ENCODE measurements around the gene SLC37A3. TPM values are rescaled to one million over a fixed set of nuclear protein-coding genes. Genes with fewer than 3 reads are reported as not detected.

The SLC37A3 gene
- total and polyA plus RNA-seq, 8 donors = 36.2 to 58.5 (median 51.2) TPM

GRCh38 chr7:140440593-140440992 is 42.3 kb upstream of the SLC37A3 start:
- no peak for TF ChIP-seq CTCF (IDR thresholded peaks at IDR 0.05)
- Histone ChIP-seq H3K9me3 (no peaks in the 10 kb centered on the region), H3K27me3 (peaks cover 0 to 4% of the 10 kb centered on the region in 2 donors), H3K4me1 (no peaks in the 10 kb centered on the region), H3K36me3 (no peaks in the 10 kb centered on the region), H3K4me3 (no peak overlapping the region), H3K27ac (no peak overlapping the region)
- DNase-seq (no peak), ATAC-seq (no peak)
- intact Hi-C loops (cut with DNase I) = no loop called here

GRCh38 chr7:140439359-140439758 is 41.0 kb upstream of the SLC37A3 start:
- H3K27ac ChIP-seq = no peak overlapping the region
- DNase-seq (no peak), ATAC-seq (no peak)
- H3K4me1 ChIP-seq = no peaks in the 10 kb centered on the region
- peaks cover 0 to 13% of the 10 kb centered on the region in 2 donors for H3K27me3 ChIP-seq
- H3K9me3 ChIP-seq = no peaks in the 10 kb centered on the region
- no peak for TF ChIP-seq CTCF (IDR thresholded peaks at IDR 0.05)
- intact Hi-C loops (cut with DNase I) = no loop called here
- H3K4me3 ChIP-seq = no peak overlapping the region
- H3K36me3 ChIP-seq = no peaks in the 10 kb centered on the region

GRCh38 chr7:140435252-140435895 is 37.0 kb upstream of the SLC37A3 start:
- DNase-seq = no peak
- H3K4me3 ChIP-seq = peak overlapping the region in 1 of 2 donors; percentile 3
- no peak for TF ChIP-seq CTCF (IDR thresholded peaks at IDR 0.05)

GRCh38 chr7:140433396-140433795 is 35.1 kb upstream of the SLC37A3 start:
- Histone ChIP-seq H3K4me1 (no peaks in the 10 kb centered on the region), H3K27me3 (peaks cover 0 to 13% of the 10 kb centered on the region in 2 donors), H3K27ac (no peak overlapping the region), H3K9me3 (no peaks in the 10 kb centered on the region), H3K36me3 (no peaks in the 10 kb centered on the region), H3K4me3 (no peak overlapping the region)
- no peak for ATAC-seq
- no peak for DNase-seq
- intact Hi-C loops (cut with DNase I) = no loop called here
- no peak for TF ChIP-seq CTCF (IDR thresholded peaks at IDR 0.05)

More at GRCh38 chr7:140435252-140435895, 37.0 kb upstream of the SLC37A3 start:
- peak; percentile 48 for ATAC-seq
- H3K27ac ChIP-seq = no peak overlapping the region
- peaks cover 0 to 13% of the 10 kb centered on the region in 2 donors for H3K27me3 ChIP-seq
- H3K36me3 ChIP-seq = no peaks in the 10 kb centered on the region
- intact Hi-C loops (cut with DNase I) = no loop called here
- no peaks in the 10 kb centered on the region for H3K9me3 ChIP-seq
- no peaks in the 10 kb centered on the region for H3K4me1 ChIP-seq

DNA sequence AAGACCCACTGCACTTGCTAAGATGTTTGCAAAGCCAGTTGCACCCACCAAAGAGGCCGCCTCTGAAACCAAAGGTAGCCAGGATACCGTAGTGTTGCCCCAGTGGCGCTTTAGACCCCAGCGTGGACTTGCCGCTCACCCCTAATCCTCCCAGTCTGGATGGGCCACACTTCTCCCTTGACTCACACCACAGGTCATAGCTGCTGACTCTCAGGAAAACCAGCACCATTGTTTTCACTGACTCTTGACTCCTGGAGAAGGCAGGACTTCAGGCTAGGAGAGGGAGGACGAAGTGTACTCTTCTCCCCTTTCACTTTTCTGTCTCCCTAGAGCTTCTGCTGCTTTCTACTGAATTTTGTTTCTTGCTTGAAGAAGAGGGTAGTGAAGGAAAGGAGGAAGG is 27.8 kb upstream of the SLC37A3 start:
- TF ChIP-seq CTCF (IDR thresholded peaks at IDR 0.05) = no peak
- DNase-seq (no peak), ATAC-seq (no peak)
- Histone ChIP-seq H3K27ac (no peak overlapping the region), H3K4me1 (no peaks in the 10 kb centered on the region), H3K4me3 (no peak overlapping the region), H3K36me3 (no peaks in the 10 kb centered on the region), H3K27me3 (no peaks in the 10 kb centered on the region), H3K9me3 (no peaks in the 10 kb centered on the region)
- intact Hi-C loops (cut with DNase I) = no loop called here
